LNCaP clone FGC (cell line): Measurements from ENCODE around the gene NHS.
"Not testable (repeated sequence)": the region's sequence is repeated elsewhere in the genome, so short reads cannot be mapped to it uniquely, and the experiment has no call there.

Experiments
- DNase-seq: peaks from one replicate; pipeline ENCODE4 v3.0.0-alpha.2; 2011; ENCODE audit warnings: low read depth
- H3K4me3 ChIP-seq: 2 replicates; pipeline ENCODE4 v1.5.1; 2011; ENCODE audit warnings: mild to moderate bottlenecking, low read depth, low read length, control low read depth
- TF ChIP-seq, protein P1 (sequence below): IDR thresholded peaks from 2 replicates; pipeline ENCODE4 v1.5.1; 2012; ENCODE audit warnings: mild to moderate bottlenecking; ENCODE audit not compliant: control insufficient read depth, insufficient read depth; ENCODE audit errors: extremely low read depth

NHS gene

DNA sequence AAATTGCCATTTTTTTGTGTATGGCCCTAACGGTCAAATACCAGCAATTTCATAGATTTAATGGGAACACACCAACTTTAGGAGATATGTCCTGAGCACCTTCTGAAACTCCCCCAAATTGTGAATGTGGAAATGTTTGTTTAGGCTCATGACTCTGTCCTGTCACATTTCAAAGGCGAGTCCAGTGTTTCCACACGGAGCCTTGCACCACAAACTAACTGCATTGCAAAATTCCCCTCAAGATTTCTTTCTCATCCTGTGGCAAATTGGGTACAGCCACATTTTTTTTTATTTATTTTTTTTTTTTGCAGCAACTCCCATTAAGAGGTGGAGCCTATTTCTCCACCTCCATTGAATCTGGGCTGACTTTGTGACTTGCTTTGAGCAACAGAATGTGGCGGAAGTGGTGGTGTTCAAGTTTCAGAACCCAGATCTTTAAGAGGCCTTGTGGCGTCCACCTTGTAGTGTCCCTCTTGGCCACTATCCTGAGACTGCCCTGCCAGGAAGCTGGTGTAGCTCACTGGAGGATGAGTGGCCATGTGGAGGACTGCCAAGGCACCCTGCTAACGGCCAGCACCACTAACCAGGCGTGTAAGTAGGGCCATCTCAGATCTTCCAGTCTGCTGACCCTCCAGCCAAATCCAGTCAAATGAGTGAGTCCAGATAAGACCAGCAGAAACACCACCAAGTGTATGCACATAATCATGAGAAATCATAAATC lies 189.8 kb downstream of the NHS start:
- no peak for DNase-seq
- H3K4me3 ChIP-seq = no peak overlapping the region
- TF ChIP-seq, protein P1, sequence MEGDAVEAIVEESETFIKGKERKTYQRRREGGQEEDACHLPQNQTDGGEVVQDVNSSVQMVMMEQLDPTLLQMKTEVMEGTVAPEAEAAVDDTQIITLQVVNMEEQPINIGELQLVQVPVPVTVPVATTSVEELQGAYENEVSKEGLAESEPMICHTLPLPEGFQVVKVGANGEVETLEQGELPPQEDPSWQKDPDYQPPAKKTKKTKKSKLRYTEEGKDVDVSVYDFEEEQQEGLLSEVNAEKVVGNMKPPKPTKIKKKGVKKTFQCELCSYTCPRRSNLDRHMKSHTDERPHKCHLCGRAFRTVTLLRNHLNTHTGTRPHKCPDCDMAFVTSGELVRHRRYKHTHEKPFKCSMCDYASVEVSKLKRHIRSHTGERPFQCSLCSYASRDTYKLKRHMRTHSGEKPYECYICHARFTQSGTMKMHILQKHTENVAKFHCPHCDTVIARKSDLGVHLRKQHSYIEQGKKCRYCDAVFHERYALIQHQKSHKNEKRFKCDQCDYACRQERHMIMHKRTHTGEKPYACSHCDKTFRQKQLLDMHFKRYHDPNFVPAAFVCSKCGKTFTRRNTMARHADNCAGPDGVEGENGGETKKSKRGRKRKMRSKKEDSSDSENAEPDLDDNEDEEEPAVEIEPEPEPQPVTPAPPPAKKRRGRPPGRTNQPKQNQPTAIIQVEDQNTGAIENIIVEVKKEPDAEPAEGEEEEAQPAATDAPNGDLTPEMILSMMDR = no peak

DNA sequence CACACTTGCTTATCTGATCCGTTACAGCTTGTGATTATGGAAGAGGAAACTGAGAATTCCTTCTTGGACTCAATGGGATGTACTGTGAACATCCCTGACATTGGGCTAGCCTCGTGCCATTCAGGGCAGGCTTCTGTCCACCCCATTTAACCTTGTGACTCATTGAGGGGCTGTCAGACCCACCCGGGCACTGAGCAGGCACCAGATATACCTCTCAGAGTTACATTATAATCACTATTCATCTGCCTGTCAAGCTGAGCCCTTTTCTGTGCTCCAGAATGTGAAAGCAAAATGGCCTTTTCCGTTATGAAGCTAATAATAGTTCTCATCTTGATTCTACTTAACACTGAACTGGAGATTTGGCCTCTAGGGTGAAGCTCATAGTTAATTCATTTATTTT lies 191.7 kb downstream of the NHS start:
- no peak for DNase-seq
- TF ChIP-seq, protein P1 = no peak

GRCh38 chrX:17567187-17567586 lies 192.2 kb downstream of the NHS start:
- TF ChIP-seq, protein P1 = no peak
- no peak for DNase-seq
- no peak overlapping the region for H3K4me3 ChIP-seq

More for the DNA sequence above, 191.7 kb downstream of the NHS start:
- H3K4me3 ChIP-seq = no peak overlapping the region

- no peak for DNase-seq
- no peak overlapping the region for H3K4me3 ChIP-seq
- TF ChIP-seq, protein P1 = no peak
Observed at GRCh38 chrX:17567821-17568220, 192.8 kb downstream of the NHS start.

DNA sequence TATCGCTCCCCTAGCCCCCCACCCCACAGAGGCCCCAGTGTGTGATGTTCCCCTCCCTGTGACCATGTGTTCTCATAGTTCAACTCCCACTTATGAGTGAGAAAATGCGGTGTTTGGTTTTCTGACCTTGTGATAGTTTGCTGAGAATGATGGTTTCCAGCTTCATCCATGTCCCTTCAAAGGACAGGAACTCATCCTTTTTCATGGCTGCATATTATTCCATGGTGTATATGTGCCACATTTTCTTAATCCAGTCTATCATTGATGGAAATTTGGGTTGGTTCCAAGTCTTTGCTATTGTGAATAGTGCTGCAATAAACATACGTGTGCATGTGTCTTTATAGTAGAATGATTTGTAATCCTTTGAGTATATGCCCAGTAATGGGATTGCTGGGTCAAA lies 193.8 kb downstream of the NHS start:
- DNase-seq, H3K4me3 ChIP-seq: not testable (repeated sequence)

- H3K4me3 ChIP-seq = no peak overlapping the region
- DNase-seq = no peak
- TF ChIP-seq, protein P1 = no peak
Observed at GRCh38 chrX:17579026-17579425, 204.0 kb downstream of the NHS start.

DNA sequence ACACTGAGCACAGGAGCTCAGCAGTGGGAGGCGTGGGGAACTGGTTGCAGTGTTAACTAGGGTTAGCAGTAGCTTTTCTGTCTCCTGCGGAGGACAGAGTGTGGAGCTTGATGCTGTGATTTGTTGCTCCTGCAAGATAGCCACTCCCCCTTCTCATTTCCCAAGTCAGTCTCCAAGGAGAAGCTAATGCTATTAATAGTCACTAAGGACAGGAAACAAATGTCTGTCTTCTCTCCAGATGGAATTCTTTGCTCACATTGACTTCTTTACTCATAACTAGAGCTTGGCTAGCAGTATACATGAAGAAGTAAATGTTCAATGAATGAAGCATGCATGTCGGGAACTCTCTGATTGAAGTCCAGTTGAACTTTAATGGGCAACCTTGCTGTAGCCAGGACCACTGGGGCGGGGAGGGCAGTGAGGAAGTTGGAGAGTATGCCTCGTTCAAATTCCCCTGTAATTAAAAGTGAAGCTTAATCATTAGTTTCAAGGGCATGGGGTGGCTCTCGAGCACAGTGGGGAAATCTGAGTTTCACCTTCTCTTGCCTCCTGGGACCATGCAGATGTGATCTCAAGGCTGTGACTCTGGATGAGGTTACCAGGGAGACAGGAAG lies 205.6 kb downstream of the NHS start:
- no peak overlapping the region for H3K4me3 ChIP-seq
- no peak for DNase-seq

More for the DNA sequence above, 205.6 kb downstream of the NHS start:
- TF ChIP-seq, protein P1 = no peak
